GM20431 (cell line): ENCODE data around the gene DUSP18.
"Not testable (repeated sequence)": the region's sequence is repeated elsewhere in the genome, so short reads cannot be mapped to it uniquely, and the experiment has no call there.

Experiments used
- in situ Hi-C: fragments of 300-500 bp; cut with MseI, MboI; formaldehyde crosslinking; loops from one replicate; pipeline ENCODE4 v1.15.0; 2020; ENCODE audit warnings: low sequenced_read_pairs; ENCODE audit not compliant: unreplicated experiment

Gene DUSP18

GRCh38 chr22:30667494-30668385, at the start of gene DUSP18:
Gene DUSP18 (minus strand): TSS chr22:30667875. CDS start chr22:30664003, 3,872 bp downstream.
- in situ Hi-C loops = no loop called here

GRCh38 chr22:30714062-30714461, 46.4 kb upstream of the DUSP18 start:
- in situ Hi-C loops = no loop called here

GRCh38 chr22:30712094-30712493, 44.4 kb upstream of the DUSP18 start:
- in situ Hi-C loops = no loop called here

- in situ Hi-C loops = not testable (repeated sequence)
Observed at GRCh38 chr22:30709980-30710379, 42.3 kb upstream of the DUSP18 start.

GRCh38 chr22:30705710-30706651, 38.3 kb upstream of the DUSP18 start:
- in situ Hi-C loops = no loop called here

GRCh38 chr22:30704978-30705377, 37.3 kb upstream of the DUSP18 start:
- in situ Hi-C loops = no loop called here

- in situ Hi-C loops = no loop called here
Observed at GRCh38 chr22:30702856-30703255, 35.2 kb upstream of the DUSP18 start.

GRCh38 chr22:30701872-30702271, 34.2 kb upstream of the DUSP18 start:
- in situ Hi-C loops = no loop called here

- in situ Hi-C loops = no loop called here
Observed at GRCh38 chr22:30697975-30698374, 30.3 kb upstream of the DUSP18 start.

- in situ Hi-C loops = no loop called here
Observed at GRCh38 chr22:30695871-30696655, 28.4 kb upstream of the DUSP18 start.

GRCh38 chr22:30695351-30695851, 27.7 kb upstream of the DUSP18 start:
- in situ Hi-C loops = no loop called here

- in situ Hi-C loops = no loop called here
Observed at GRCh38 chr22:30694640-30695350, 27.1 kb upstream of the DUSP18 start, which contains the start of gene OSBP2. Gene OSBP2 (plus strand): TSS chr22:30694874. CDS start chr22:30694910, 36 bp downstream.

GRCh38 chr22:30694171-30694639, 26.5 kb upstream of the DUSP18 start:
- in situ Hi-C loops = no loop called here

- in situ Hi-C loops = no loop called here
Observed at GRCh38 chr22:30691204-30691603, 23.5 kb upstream of the DUSP18 start.

- in situ Hi-C loops = no loop called here
Observed at GRCh38 chr22:30689622-30690021, 21.9 kb upstream of the DUSP18 start.

GRCh38 chr22:30687358-30687757, 19.7 kb upstream of the DUSP18 start:
- in situ Hi-C loops = no loop called here

GRCh38 chr22:30685178-30685577, 17.5 kb upstream of the DUSP18 start:
- in situ Hi-C loops = no loop called here

- in situ Hi-C loops = no loop called here
Observed at GRCh38 chr22:30681831-30682230, 14.2 kb upstream of the DUSP18 start.
